ENCODE data around the gene SUN2. TPM values are rescaled to one million over a fixed set of nuclear protein-coding genes. Genes with fewer than 3 reads are reported as not detected.

The SUN2 gene
- total and polyA plus RNA-seq, 2 donors (not counting 3 experiments of a cell fraction or from before 2014, with no cell fraction given) = 76.7 to 133 TPM

- no peak overlapping the region for H3K4me2 ChIP-seq (ENCODE audit: insufficient read depth, low read length)
- BruUV-seq (replicated peaks) = no TSS peak
- CTCF ChIA-PET = interaction anchor here (1.0 kb wide), 2 partner anchors 30 to 32 kb away, joined by 3 read pairs; no protein-coding TSS in a partner anchor
- H3K9ac ChIP-seq (replicated peaks; ENCODE audit: extremely low read depth, insufficient read depth, low read length) = no peak overlapping the region
- H3K27me3 ChIP-seq (ENCODE audit: control insufficient read depth in 2 of 2, insufficient read depth in 2 of 2, low read length in 2 of 2) = peaks cover 10 to 21% of the 10 kb centered on the region in 2 experiments
- peaks cover 3% of the 10 kb centered on the region for H3K4me1 ChIP-seq (ENCODE audit: control insufficient read depth, extremely low read depth, insufficient read depth, low read length)
- intact Hi-C loops (cut with micrococcal nuclease) (no loop called here), dilution Hi-C loops (cut with MboI; ENCODE audit: extremely low pct_ligation_motif_present, low sequenced_read_pairs) (no loop called here)
- FAIRE-seq (no peak), DNase-seq (ENCODE audit: low read depth, low spot score) (no peak)
- H3K79me2 ChIP-seq (ENCODE audit: control insufficient read depth, insufficient read depth, low read length) = no peaks in the 10 kb centered on the region
- no peaks in the 10 kb centered on the region for H3K36me3 ChIP-seq (ENCODE audit: control insufficient read depth in 2 of 2, extremely low read depth in 1 of 2, insufficient read depth in 2 of 2, low read length in 2 of 2)
- no peak overlapping the region for H3K4me3 ChIP-seq (replicated peaks in 1 of 3; ENCODE audit: insufficient read depth in 1 of 3, low read depth in 1 of 3, low read length in 3 of 3)
- H3K27ac ChIP-seq (ENCODE audit: insufficient read depth, low read depth, low read length) = no peak overlapping the region
- no peaks in the 10 kb centered on the region for H3K9me1 ChIP-seq (replicated peaks; ENCODE audit: control insufficient read depth, extremely low read depth, insufficient read depth, low read length)
- H4K20me1 ChIP-seq (replicated peaks; ENCODE audit: control insufficient read depth, extremely low read depth, insufficient read depth, low read length) = no peaks in the 10 kb centered on the region
- POLR2A ChIA-PET = no interaction called here
- no peaks in the 10 kb centered on the region for H3K9me3 ChIP-seq (replicated peaks; ENCODE audit: control insufficient read depth, insufficient read depth, low read length)
- H2AFZ ChIP-seq (ENCODE audit: low read depth, low read length) = no peak overlapping the region
- TF ChIP-seq POLR2A (IDR thresholded peaks at IDR 0.05; ENCODE audit: low read depth, low read length) (no peak), FOS (IDR thresholded peaks at IDR 0.05; ENCODE audit: borderline replicate concordance, insufficient read depth, low read length) (no peak), GATA2 (IDR thresholded peaks at IDR 0.05; ENCODE audit: insufficient read depth, insufficient read length, low read depth, low read length) (no peak), CTCF (IDR thresholded peaks at IDR 0.05; ENCODE audit: extremely low read depth in 1 of 2, insufficient read depth in 1 of 2, low read depth in 1 of 2, low read length in 2 of 2) (no peak), EZH2 (IDR thresholded peaks at IDR 0.05; ENCODE audit: borderline replicate concordance, low read depth, low read length, severe bottlenecking) (no peak), MYC (IDR thresholded peaks at IDR 0.05; ENCODE audit: low read depth, low read length) (no peak), JUN (IDR thresholded peaks at IDR 0.05; ENCODE audit: borderline replicate concordance, insufficient read depth, insufficient read length, low read depth) (no peak), POLR2AphosphoS5 (IDR thresholded peaks at IDR 0.05; ENCODE audit: insufficient read depth, low read depth, low read length) (no peak)
- TF ChIP-seq, protein P1, sequence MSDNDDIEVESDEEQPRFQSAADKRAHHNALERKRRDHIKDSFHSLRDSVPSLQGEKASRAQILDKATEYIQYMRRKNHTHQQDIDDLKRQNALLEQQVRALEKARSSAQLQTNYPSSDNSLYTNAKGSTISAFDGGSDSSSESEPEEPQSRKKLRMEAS (IDR thresholded peaks at IDR 0.05; ENCODE audit: insufficient read depth, insufficient read length) = no peak
These were observed 42.7 kb upstream of the SUN2 start for GRCh38 chr22:38798496-38798895.
